Measurements from ENCODE around the gene DOCK6. TPM values are rescaled to one million over a fixed set of nuclear protein-coding genes. Genes with fewer than 3 reads are reported as not detected.

The DOCK6 gene
- total RNA-seq, 2 donors from 2014 or later = 45.9 to 86.0 TPM

DNA sequence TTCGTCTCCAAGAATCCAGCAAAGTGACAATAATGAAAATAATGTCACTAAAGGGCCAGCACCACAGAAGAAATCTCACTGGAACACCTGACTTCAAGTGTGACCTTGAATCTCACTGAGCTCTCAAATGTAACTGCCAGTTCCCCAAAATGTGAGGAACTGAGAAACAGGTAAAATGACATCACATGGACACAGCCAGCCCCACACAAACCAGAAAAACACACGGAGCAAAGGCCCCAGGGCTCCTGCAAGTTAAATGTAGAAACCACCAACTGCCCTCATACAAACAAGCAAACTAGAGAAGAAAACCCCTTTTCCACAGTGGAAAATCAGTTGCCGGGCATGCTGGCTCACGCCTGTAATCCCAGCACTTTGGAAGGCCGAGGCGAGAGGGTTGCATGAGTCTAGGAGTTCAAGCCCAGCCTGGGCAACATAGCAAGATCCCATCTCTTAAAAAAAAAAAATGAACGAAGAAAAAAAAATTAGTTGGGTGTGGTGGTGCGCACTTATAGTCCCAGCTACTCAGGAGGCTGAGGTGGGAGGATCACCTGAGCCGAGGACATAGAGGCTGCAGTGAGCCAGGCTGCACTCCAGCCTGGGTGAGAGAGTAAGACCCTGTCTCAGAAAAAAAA, 56.3 kb downstream of the DOCK6 start:
- TF ChIP-seq, protein P1, sequence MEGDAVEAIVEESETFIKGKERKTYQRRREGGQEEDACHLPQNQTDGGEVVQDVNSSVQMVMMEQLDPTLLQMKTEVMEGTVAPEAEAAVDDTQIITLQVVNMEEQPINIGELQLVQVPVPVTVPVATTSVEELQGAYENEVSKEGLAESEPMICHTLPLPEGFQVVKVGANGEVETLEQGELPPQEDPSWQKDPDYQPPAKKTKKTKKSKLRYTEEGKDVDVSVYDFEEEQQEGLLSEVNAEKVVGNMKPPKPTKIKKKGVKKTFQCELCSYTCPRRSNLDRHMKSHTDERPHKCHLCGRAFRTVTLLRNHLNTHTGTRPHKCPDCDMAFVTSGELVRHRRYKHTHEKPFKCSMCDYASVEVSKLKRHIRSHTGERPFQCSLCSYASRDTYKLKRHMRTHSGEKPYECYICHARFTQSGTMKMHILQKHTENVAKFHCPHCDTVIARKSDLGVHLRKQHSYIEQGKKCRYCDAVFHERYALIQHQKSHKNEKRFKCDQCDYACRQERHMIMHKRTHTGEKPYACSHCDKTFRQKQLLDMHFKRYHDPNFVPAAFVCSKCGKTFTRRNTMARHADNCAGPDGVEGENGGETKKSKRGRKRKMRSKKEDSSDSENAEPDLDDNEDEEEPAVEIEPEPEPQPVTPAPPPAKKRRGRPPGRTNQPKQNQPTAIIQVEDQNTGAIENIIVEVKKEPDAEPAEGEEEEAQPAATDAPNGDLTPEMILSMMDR (IDR thresholded peaks at IDR 0.05) = no peak
- intact Hi-C loops (cut with DNase I) = loop anchor here (2.0 kb wide), 1 partner anchor 169 kb away; no protein-coding TSS in a partner anchor
- no peak for DNase-seq
- H3K4me3 ChIP-seq = no peak overlapping the region
- H3K9ac ChIP-seq (ENCODE audit: low read depth in 2 of 2, low read length in 2 of 2) = no peak overlapping the region
- H3K27me3 ChIP-seq = no peaks in the 10 kb centered on the region
- no peak overlapping the region for H3K27ac ChIP-seq
- no peaks in the 10 kb centered on the region for H3K36me3 ChIP-seq
- no peaks in the 10 kb centered on the region for H3K4me1 ChIP-seq
- no peaks in the 10 kb centered on the region for H3K9me3 ChIP-seq

DNA sequence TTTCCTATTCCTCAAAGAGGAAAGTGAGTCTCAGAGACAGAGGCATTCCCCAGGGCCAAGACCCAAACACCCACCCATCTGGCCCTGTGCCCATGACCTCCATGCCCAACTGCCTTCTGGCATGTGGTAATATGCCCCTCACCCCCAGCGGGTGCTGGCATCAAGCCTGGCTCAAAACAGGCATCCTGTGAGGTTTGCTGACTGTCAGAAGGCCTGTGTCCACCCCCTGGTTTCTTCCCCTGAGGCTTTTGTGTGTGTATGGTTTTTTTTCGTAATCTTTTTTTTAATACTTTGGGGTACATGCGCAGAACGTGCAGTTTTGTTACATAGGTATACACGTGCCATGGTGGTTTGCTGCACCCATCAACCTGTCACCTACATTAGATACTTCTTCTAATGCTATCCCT, 57.4 kb downstream of the DOCK6 start:
- intact Hi-C loops (cut with DNase I) = loop anchor here (1.0 to 2.0 kb wide), 2 partner anchors 68 to 168 kb away; no protein-coding TSS in a partner anchor
- no peak for DNase-seq
- H3K9ac ChIP-seq (ENCODE audit: low read depth in 2 of 2, low read length in 2 of 2) = no peak overlapping the region
- H3K9me3 ChIP-seq = no peaks in the 10 kb centered on the region
- peak overlapping the region; percentile 26 for H3K27ac ChIP-seq
- no peaks in the 10 kb centered on the region for H3K27me3 ChIP-seq
- H3K4me3 ChIP-seq = no peak overlapping the region
- no peaks in the 10 kb centered on the region for H3K4me1 ChIP-seq
- TF ChIP-seq, protein P1 (IDR thresholded peaks at IDR 0.05) = no peak
- H3K36me3 ChIP-seq = no peaks in the 10 kb centered on the region

DNA sequence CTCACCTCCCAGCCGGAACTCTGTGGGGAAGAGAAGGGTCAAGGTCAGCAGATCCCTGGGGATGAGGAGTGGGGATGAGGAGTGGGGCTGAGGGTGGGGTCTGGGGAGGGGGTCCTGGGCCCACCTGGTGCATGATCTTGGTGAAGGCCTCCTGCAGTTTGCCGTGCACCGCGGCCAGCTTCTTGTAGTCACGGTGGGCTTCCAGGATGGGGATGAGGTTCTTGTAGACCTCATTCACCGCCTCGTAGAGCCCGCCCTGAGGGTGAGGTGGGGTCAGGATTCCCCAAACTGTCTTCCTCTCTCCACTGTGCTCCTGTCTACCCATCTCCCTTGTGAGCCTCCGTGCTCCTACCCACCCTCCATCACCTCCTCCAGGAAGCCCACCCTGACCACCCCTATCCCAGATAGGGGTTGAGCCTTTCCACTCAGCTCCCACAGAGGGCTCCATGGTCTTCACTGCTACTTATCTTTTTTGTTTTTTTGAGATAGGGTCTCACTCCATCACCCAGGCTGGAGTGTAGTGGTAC, 58.2 kb downstream of the DOCK6 start:
- TF ChIP-seq, protein P1 (IDR thresholded peaks at IDR 0.05) = no peak
- Histone ChIP-seq H3K4me3 (no peak overlapping the region), H3K9me3 (no peaks in the 10 kb centered on the region), H3K36me3 (no peaks in the 10 kb centered on the region), H3K27ac (peak overlapping the region; percentile 60), H3K27me3 (no peaks in the 10 kb centered on the region), H3K4me1 (no peaks in the 10 kb centered on the region), H3K9ac (ENCODE audit: low read depth in 2 of 2, low read length in 2 of 2) (no peak overlapping the region)
- DNase-seq = no peak
- intact Hi-C loops (cut with DNase I) = loop anchor here (1.0 to 2.0 kb wide), 2 partner anchors 67 to 167 kb away; no protein-coding TSS in a partner anchor

DNA sequence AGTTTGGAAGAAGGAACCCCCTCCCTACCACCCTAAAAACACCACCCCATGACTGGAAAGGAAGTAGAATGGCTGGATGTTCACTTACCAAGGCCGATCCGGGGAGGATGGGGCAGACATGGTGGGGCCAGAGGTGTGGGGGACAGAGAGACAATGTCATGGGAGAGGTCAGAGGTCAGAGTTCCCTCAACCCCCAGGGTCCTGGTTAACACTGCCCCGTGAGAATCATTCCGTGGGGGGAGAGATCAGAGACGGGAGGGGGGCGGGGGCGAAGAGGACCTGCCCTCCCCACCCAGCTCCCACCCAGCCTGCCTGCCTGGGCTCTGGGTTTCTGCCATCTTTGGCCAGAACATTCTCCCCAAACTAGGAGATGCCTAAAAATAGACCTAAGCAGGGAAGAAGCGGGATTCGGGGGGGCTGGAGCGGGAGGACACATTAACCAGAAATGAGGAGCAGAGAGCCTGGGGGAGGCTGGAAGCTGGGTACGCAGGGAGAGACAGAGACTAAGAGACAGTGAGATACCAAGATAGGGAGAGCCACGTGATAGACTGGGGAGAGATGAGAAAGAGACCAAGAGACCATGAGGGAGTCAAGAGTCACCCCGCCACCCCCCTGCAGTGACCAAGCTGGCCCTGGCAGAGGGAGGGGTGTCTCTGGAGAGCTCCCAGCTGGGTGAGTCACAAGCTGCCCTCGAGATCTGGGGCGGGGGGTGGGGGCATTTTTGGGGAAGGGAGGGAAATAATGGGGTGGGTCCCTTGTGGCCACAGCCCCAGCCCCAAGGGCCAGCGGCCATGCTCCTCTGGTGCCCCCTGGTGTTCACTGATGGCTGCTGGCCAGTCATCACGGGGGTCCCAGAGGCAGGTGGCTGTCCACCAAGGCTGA, 58.9 kb downstream of the DOCK6 start:
- Histone ChIP-seq H3K36me3 (no peaks in the 10 kb centered on the region), H3K27me3 (no peaks in the 10 kb centered on the region), H3K4me1 (no peaks in the 10 kb centered on the region), H3K4me3 (no peak overlapping the region), H3K9me3 (no peaks in the 10 kb centered on the region), H3K9ac (ENCODE audit: low read depth in 2 of 2, low read length in 2 of 2) (peak overlapping the region; percentile 13 to 31), H3K27ac (peak overlapping the region; percentile 60)
- TF ChIP-seq, protein P1 (IDR thresholded peaks at IDR 0.05) = peak; percentile 74
- intact Hi-C loops (cut with DNase I) = loop anchor here (1.0 to 2.0 kb wide), 2 partner anchors 66 to 167 kb away; no protein-coding TSS in a partner anchor
- peak; percentile 75 for DNase-seq

DNA sequence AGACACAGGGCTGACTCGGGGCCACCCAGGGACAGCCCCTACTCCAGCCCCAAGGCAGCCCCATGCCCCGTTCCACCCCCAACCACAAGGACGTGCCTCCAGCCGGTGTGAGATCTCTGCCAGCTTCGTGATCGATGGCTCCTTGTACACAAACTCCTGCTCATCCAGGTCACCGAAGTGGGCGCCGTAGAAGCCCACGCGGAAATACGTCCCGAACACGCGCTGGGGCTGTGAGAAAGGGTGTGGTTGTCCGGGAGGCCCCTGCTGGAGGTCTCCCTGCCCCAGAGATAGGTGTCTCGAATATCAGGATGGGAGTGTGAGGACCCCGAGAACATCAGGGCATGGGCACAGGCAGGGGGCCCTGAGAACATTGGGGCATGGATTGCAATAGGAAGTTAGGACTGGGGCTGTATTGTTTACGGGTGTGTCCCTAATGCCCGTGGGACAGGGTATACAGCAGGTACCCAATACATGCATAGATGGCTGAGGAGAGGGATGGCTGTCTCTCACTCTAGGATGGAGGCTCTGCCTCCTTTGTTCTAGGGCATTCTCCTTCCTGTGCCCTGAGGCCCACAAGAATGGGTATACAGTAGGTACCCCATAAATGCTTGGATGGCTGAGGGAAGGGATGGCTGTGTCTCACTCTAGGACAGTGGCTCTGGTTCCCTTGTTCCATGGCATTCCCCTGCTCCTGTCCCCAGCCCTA, 59.7 kb downstream of the DOCK6 start:
- TF ChIP-seq, protein P1 (IDR thresholded peaks at IDR 0.05) = no peak
- H3K4me3 ChIP-seq = no peak overlapping the region
- H3K36me3 ChIP-seq = no peaks in the 10 kb centered on the region

More for the DNA sequence above, 59.7 kb downstream of the DOCK6 start:
- Histone ChIP-seq H3K27me3 (no peaks in the 10 kb centered on the region), H3K9ac (ENCODE audit: low read depth in 2 of 2, low read length in 2 of 2) (peak overlapping the region; percentile 13 to 31), H3K27ac (peak overlapping the region; percentile 60), H3K9me3 (no peaks in the 10 kb centered on the region), H3K4me1 (no peaks in the 10 kb centered on the region)
- DNase-seq = no peak
- intact Hi-C loops (cut with DNase I) = no loop called here
